A673 (cell line): ENCODE data around the gene SAP30L. TPM values are rescaled to one million over a fixed set of nuclear protein-coding genes. Genes with fewer than 3 reads are reported as not detected.

Source experiments
- BruUV-seq: library from RNA; stranded (reverse); fragments of 400-500 nt; replicated peaks from 2 replicates; lab custom pipeline; 2021; lab: Mats Ljungman, UMichigan
- CTCF ChIA-PET: fragments of 300-600 bp; sonication (Branson Sonifier 250); formaldehyde crosslinking; loops from one replicate; lab custom pipeline; 2022; ENCODE audit warnings: antibody characterized with exemption; lab: Charles Lee
- POLR2A ChIA-PET: fragments of 300-600 bp; sonication (Branson Sonifier 250); formaldehyde crosslinking; loops from one replicate; lab custom pipeline; 2022; ENCODE audit warnings: antibody characterized with exemption; ENCODE audit not compliant: low non-redundant PET; lab: Charles Lee
- DNase-seq: peaks from one replicate; pipeline ENCODE4 v3.0.0-alpha.2; 2015; ENCODE audit warnings: low spot score
- H3K27ac ChIP-seq: fragments of 200-600 bp; sonication (generic); 2 replicates; pipeline ENCODE4 v1.5.1; 2016; ENCODE audit warnings: mixed run types, low read depth, mild to moderate bottlenecking, mixed read lengths, antibody characterized with exemption, low read length; ENCODE audit not compliant: poor library complexity, severe bottlenecking
- H3K27me3 ChIP-seq: fragments of 200-600 bp; sonication (generic); replicated peaks from 2 replicates; pipeline ENCODE4 v1.6.1; 2017; ENCODE audit warnings: mixed run types, low read depth, mild to moderate bottlenecking, mixed read lengths, antibody characterized with exemption, low read length; ENCODE audit not compliant: insufficient read depth, poor library complexity
- H3K36me3 ChIP-seq: fragments of 200-600 bp; sonication (generic); 2 replicates; pipeline ENCODE4 v1.6.1; 2016; ENCODE audit warnings: mixed run types, mild to moderate bottlenecking, mixed read lengths, antibody characterized with exemption, low read length; ENCODE audit not compliant: insufficient read depth, poor library complexity, severe bottlenecking
- H3K4me1 ChIP-seq: fragments of 200-600 bp; sonication (generic); 2 replicates; pipeline ENCODE4 v1.6.1; 2017; ENCODE audit warnings: mixed run types, mild to moderate bottlenecking, mixed read lengths, antibody characterized with exemption, low read length; ENCODE audit not compliant: insufficient read depth, poor library complexity, severe bottlenecking
- H3K4me3 ChIP-seq: fragments of 200-600 bp; sonication (generic); 2 replicates; pipeline ENCODE4 v1.5.1; 2016; ENCODE audit warnings: low read depth, mixed run types, mild to moderate bottlenecking, mixed read lengths, low read length; ENCODE audit not compliant: poor library complexity, severe bottlenecking
- H3K9me3 ChIP-seq: fragments of 200-600 bp; sonication (generic); 2 replicates; pipeline ENCODE4 v1.6.1; 2016; ENCODE audit warnings: mixed run types, low read depth, mild to moderate bottlenecking, mixed read lengths, antibody characterized with exemption, low read length; ENCODE audit not compliant: poor library complexity, severe bottlenecking
- EZH2 ChIP-seq: fragments of 200-600 bp; sonication (generic); IDR thresholded peaks from 2 replicates; pipeline ENCODE4 v1.6.1; 2017; ENCODE audit warnings: borderline replicate concordance, low read depth, mild to moderate bottlenecking, mixed read lengths, antibody characterized with exemption, low read length; ENCODE audit not compliant: poor library complexity, severe bottlenecking
- intact Hi-C: fragments of 100-400 bp; cut with micrococcal nuclease; formaldehyde crosslinking; loops from one replicate; pipeline ENCODE4 v1.10.0; 2022; ENCODE audit not compliant: unreplicated experiment
- total RNA-seq: library from RNA; stranded (reverse); gene quantifications from 2 replicates; pipeline ENCODE4 v1.2.3, GENCODE V29; 2021
- TF ChIP-seq, protein P1 (sequence below): fragments of 300-800, 200-600 bp; sonication (generic); conservative IDR thresholded peaks from 2 replicates; pipeline ENCODE4 v1.5.1; 2017; ENCODE audit warnings: low read depth, mild to moderate bottlenecking, antibody characterized with exemption, low read length, moderate library complexity, mixed read lengths

Gene SAP30L
- total RNA-seq, 1 experiment from 2014 or later: 29.2 TPM

DNA sequence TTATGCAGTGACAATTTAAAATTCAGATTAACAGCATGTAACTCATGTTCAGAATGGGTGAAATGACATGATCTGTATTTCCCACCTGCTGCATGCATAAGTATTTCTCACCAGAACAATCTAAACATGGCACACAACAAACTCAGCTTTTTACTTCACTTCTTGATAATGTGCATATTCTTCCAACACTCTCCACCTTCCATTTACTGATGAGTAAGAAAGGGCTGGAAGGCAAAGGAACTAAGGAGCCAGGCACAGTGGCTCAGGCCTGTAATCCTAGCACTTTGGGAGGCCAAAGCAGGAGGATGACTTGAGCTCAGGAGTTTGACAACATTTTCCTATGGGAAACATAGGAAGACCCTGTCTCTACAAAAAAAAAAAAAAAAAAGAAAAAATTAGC is 35.8 kb upstream of the SAP30L start:
- no TSS peak for BruUV-seq
- H3K9me3 ChIP-seq: no peaks in the 10 kb centered on the region
- no peak for DNase-seq
- H3K4me3 ChIP-seq: no peak overlapping the region
- no peaks in the 10 kb centered on the region for H3K36me3 ChIP-seq
- POLR2A ChIA-PET: no interaction called here
- no peaks in the 10 kb centered on the region for H3K4me1 ChIP-seq
- no peaks in the 10 kb centered on the region for H3K27me3 ChIP-seq
- CTCF ChIA-PET: no interaction called here
- TF ChIP-seq, protein P1, sequence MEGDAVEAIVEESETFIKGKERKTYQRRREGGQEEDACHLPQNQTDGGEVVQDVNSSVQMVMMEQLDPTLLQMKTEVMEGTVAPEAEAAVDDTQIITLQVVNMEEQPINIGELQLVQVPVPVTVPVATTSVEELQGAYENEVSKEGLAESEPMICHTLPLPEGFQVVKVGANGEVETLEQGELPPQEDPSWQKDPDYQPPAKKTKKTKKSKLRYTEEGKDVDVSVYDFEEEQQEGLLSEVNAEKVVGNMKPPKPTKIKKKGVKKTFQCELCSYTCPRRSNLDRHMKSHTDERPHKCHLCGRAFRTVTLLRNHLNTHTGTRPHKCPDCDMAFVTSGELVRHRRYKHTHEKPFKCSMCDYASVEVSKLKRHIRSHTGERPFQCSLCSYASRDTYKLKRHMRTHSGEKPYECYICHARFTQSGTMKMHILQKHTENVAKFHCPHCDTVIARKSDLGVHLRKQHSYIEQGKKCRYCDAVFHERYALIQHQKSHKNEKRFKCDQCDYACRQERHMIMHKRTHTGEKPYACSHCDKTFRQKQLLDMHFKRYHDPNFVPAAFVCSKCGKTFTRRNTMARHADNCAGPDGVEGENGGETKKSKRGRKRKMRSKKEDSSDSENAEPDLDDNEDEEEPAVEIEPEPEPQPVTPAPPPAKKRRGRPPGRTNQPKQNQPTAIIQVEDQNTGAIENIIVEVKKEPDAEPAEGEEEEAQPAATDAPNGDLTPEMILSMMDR: no peak
- no peak for TF ChIP-seq EZH2
- H3K27ac ChIP-seq: no peak overlapping the region
- intact Hi-C loops: no loop called here

DNA sequence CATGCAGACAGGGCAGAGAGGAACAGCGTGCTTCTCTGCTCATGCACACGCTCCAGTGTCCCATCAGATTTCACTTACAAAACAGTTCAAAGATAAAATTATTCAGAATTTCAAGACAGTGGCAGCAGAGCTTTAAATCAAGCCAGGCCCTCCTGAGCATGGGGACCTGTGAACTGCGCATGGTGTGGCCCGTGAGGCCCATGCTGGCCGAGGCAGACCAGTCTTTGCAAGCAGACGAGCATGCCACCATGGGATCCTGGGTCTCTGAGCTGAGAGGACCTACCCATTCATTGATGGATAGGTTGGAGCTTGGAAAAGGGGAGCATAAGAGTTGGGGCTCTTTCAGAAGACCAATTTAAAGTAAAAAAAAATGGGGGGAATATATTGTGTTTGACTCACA is 35.0 kb upstream of the SAP30L start:
- Histone ChIP-seq H3K27me3 (no peaks in the 10 kb centered on the region), H3K27ac (no peak overlapping the region), H3K9me3 (no peaks in the 10 kb centered on the region), H3K4me1 (no peaks in the 10 kb centered on the region), H3K4me3 (no peak overlapping the region), H3K36me3 (no peaks in the 10 kb centered on the region)
- intact Hi-C loops: no loop called here
- POLR2A ChIA-PET: no interaction called here
- TF ChIP-seq, protein P1: no peak
- TF ChIP-seq EZH2: no peak
- CTCF ChIA-PET: no interaction called here
- BruUV-seq: no TSS peak
- DNase-seq: no peak

DNA sequence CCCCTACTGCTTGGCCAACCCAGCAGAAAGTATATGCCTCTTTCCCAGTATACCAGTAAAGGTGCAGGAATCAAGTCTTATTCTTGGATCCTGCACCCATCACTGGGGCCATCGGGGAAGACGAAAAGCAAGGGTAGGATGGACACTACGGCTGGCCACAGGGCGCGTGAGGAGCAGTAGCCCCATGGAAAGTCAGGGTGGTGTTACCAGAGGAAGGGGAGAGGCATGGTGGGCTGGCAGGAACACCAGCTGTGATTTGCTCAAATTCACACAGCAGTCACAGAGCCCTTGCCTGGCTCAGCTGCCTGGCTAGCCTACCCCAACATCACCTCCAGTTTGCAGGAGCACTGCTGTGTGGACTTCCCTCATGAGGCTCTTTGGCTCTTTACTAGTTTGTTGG is 34.5 kb upstream of the SAP30L start:
- ChIA-PET CTCF (no interaction called here), POLR2A (no interaction called here)
- DNase-seq: no peak
- no peaks in the 10 kb centered on the region for H3K36me3 ChIP-seq
- no TSS peak for BruUV-seq
- no peaks in the 10 kb centered on the region for H3K4me1 ChIP-seq
- no peak for TF ChIP-seq EZH2
- H3K27ac ChIP-seq: no peak overlapping the region
- intact Hi-C loops: no loop called here
- no peak overlapping the region for H3K4me3 ChIP-seq
- no peaks in the 10 kb centered on the region for H3K9me3 ChIP-seq
- H3K27me3 ChIP-seq: no peaks in the 10 kb centered on the region

DNA sequence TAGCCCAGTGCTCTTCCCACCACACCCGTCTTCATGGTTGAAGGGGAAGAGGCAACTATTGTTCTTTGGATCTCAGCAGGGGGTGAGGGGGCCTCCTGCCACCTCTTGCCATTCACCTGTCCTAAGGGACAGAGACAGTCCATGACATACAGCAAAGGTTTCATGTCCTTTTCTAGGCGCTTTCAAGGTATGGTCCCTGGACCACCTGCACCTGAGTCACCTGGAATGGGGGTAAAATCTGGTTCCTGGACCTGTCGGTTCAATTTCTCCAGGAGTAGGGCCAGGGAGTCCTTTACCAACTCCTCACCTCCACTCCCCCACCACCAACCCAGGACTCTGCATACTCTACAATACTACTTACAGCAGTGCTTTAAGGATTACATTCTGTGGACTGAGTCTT is 33.5 kb upstream of the SAP30L start:
- Histone ChIP-seq H3K27me3 (no peaks in the 10 kb centered on the region), H3K36me3 (no peaks in the 10 kb centered on the region), H3K4me3 (no peak overlapping the region), H3K27ac (no peak overlapping the region), H3K4me1 (peaks cover 9% of the 10 kb centered on the region), H3K9me3 (no peaks in the 10 kb centered on the region)
- DNase-seq: no peak
- POLR2A ChIA-PET: no interaction called here
- CTCF ChIA-PET: no interaction called here
- no peak for TF ChIP-seq EZH2
- TF ChIP-seq, protein P1: no peak
- BruUV-seq: no TSS peak
- intact Hi-C loops: no loop called here
